Activated B cell treated with CpG ODN at 0.5 μM for 24 hours (primary cell): Measurements from ENCODE around the gene ERGIC3. TPM values are rescaled to one million over a fixed set of nuclear protein-coding genes. Genes with fewer than 3 reads are reported as not detected.

ENCODE experiments used
- ATAC-seq: fragments of 200-7000 bp; cut with Tn5 transposase; one replicate; pipeline ENCODE4 v1.10.0; 2021; ENCODE audit warnings: low read depth, mild to moderate bottlenecking, moderate library complexity
- CTCF ChIA-PET: fragments of 350-600 bp; sonication (Branson Sonifier 250); formaldehyde crosslinking; loops from one replicate; lab custom pipeline; 2021; ENCODE audit warnings: antibody characterized with exemption; lab: Charles Lee
- POLR2A ChIA-PET: fragments of 350-600 bp; sonication (Branson Sonifier 250); formaldehyde crosslinking; loops from one replicate; lab custom pipeline; 2021; ENCODE audit warnings: antibody characterized with exemption; lab: Charles Lee
- DNase-seq: peaks from one replicate; pipeline ENCODE4 v3.0.0; 2022
- H3K27ac Mint-ChIP-seq: one replicate; pipeline ENCODE4 v1.8.0; 2020; ENCODE audit warnings: mixed read lengths
- H3K27me3 Mint-ChIP-seq: one replicate; pipeline ENCODE4 v1.8.0; 2021; ENCODE audit warnings: mixed read lengths
- H3K36me3 Mint-ChIP-seq: one replicate; pipeline ENCODE4 v1.8.0; 2021; ENCODE audit warnings: low read depth, mixed read lengths
- H3K4me1 Mint-ChIP-seq: one replicate; pipeline ENCODE4 v1.8.0; 2021; ENCODE audit warnings: mixed read lengths
- H3K4me3 Mint-ChIP-seq: one replicate; pipeline ENCODE4 v1.8.0; 2020; ENCODE audit warnings: mild to moderate bottlenecking, mixed read lengths
- H3K9me3 Mint-ChIP-seq: one replicate; pipeline ENCODE4 v1.8.0; 2020; ENCODE audit warnings: mixed read lengths
- intact Hi-C: fragments of 100-400 bp; cut with micrococcal nuclease; formaldehyde crosslinking; loops from one replicate; pipeline ENCODE4 v1.15.1; 2024
- total RNA-seq: library from RNA; stranded (reverse); gene quantifications from 2 replicates; pipeline ENCODE4 v1.2.3, GENCODE V29; 2022
- TF ChIP-seq, protein P1 (sequence below): fragments of 200-600 bp; IDR thresholded peaks from one replicate; pipeline ENCODE4 v1.8.0; 2022; ENCODE audit warnings: antibody characterized with exemption, mild to moderate bottlenecking

ERGIC3 gene
- total RNA-seq, 1 donor from 2014 or later, result 183 TPM

DNA sequence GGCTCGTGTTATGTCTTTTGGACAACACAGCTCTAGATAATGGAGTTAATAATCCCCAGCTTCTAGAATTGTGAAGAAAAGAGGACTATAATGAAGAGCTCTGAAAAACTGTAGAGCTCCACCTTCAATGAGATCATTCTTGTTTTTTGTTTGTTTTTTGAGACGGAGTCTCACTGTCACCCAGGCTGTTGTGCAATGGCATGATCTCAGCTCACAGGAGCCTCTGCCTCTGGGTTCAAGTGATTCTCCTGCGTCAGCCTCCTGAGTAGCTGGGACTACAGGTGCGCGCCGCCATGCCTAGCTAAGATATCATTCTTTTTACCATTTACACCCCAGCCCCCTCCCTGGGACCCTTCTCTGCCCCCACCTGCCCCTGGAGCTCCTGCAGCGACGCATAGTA, 36.6 kb downstream of the ERGIC3 start:
- no peaks in the 10 kb centered on the region for H3K36me3 Mint-ChIP-seq
- ChIA-PET CTCF (interaction anchor here (1.2 kb wide), 1 partner anchor 23 kb away, joined by 3 read pairs; no protein-coding TSS in a partner anchor), POLR2A (no interaction called here)
- TF ChIP-seq, protein P1, sequence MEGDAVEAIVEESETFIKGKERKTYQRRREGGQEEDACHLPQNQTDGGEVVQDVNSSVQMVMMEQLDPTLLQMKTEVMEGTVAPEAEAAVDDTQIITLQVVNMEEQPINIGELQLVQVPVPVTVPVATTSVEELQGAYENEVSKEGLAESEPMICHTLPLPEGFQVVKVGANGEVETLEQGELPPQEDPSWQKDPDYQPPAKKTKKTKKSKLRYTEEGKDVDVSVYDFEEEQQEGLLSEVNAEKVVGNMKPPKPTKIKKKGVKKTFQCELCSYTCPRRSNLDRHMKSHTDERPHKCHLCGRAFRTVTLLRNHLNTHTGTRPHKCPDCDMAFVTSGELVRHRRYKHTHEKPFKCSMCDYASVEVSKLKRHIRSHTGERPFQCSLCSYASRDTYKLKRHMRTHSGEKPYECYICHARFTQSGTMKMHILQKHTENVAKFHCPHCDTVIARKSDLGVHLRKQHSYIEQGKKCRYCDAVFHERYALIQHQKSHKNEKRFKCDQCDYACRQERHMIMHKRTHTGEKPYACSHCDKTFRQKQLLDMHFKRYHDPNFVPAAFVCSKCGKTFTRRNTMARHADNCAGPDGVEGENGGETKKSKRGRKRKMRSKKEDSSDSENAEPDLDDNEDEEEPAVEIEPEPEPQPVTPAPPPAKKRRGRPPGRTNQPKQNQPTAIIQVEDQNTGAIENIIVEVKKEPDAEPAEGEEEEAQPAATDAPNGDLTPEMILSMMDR, result no peak
- no peak overlapping the region for H3K4me3 Mint-ChIP-seq
- DNase-seq (no peak), ATAC-seq (no peak)
- intact Hi-C loops, result no loop called here
- no peaks in the 10 kb centered on the region for H3K4me1 Mint-ChIP-seq
- H3K9me3 Mint-ChIP-seq, result peaks cover 9% of the 10 kb centered on the region
- H3K27ac Mint-ChIP-seq, result no peak overlapping the region
- no peaks in the 10 kb centered on the region for H3K27me3 Mint-ChIP-seq

DNA sequence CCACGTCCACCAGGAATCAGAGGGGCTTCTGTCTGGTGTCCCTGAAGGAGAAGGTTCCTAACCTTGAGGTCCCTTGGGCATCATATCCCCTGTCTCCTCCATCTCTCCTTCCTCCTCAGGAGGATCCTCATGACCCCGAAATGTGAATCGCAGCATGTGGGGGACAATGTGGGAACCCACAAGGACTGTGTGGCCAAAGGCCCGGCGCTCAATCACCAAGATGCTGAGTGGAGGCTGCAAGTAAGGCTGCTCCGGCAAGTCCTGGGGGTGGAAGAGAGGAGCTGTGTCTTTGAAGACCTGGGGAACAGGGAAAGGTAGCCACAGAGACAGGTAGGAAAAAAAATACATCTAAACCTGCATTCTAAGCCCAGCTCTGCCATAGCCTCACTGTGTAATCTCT, 37.3 kb downstream of the ERGIC3 start:
- DNase-seq (no peak), ATAC-seq (no peak)
- Mint-ChIP-seq H3K27ac (no peak overlapping the region), H3K36me3 (no peaks in the 10 kb centered on the region), H3K27me3 (no peaks in the 10 kb centered on the region), H3K9me3 (peaks cover 5% of the 10 kb centered on the region), H3K4me1 (no peaks in the 10 kb centered on the region), H3K4me3 (no peak overlapping the region)
- ChIA-PET POLR2A (no interaction called here), CTCF (no interaction called here)
- TF ChIP-seq, protein P1, result no peak
- intact Hi-C loops, result no loop called here

GRCh38 chr20:35582131-35582530, 40.3 kb downstream of the ERGIC3 start:
- Mint-ChIP-seq H3K4me3 (no peak overlapping the region), H3K9me3 (peaks cover 4% of the 10 kb centered on the region), H3K27me3 (peaks cover 2% of the 10 kb centered on the region), H3K4me1 (no peaks in the 10 kb centered on the region), H3K27ac (no peak overlapping the region), H3K36me3 (no peaks in the 10 kb centered on the region)
- ATAC-seq (no peak), DNase-seq (no peak)
- TF ChIP-seq, protein P1, result no peak
- ChIA-PET CTCF (no interaction called here), POLR2A (no interaction called here)
- intact Hi-C loops, result no loop called here

- CTCF ChIA-PET, result no interaction called here
- intact Hi-C loops, result no loop called here
These were observed 41.0 kb downstream of the ERGIC3 start for GRCh38 chr20:35582741-35583404.

More at GRCh38 chr20:35582741-35583404, 41.0 kb downstream of the ERGIC3 start:
- no peak for DNase-seq
- H3K27ac Mint-ChIP-seq, result no peak overlapping the region
- H3K4me3 Mint-ChIP-seq, result no peak overlapping the region
- ATAC-seq, result no peak
- POLR2A ChIA-PET, result no interaction called here
- H3K9me3 Mint-ChIP-seq, result peaks cover 4% of the 10 kb centered on the region
- TF ChIP-seq, protein P1, result no peak
- H3K36me3 Mint-ChIP-seq, result no peaks in the 10 kb centered on the region
- H3K4me1 Mint-ChIP-seq, result no peaks in the 10 kb centered on the region
- H3K27me3 Mint-ChIP-seq, result peaks cover 2% of the 10 kb centered on the region
